MM.1S (cell line): ENCODE results near the gene PITPNM2.

ENCODE experiments used
- DNase-seq: peaks from one replicate; pipeline ENCODE4 v3.0.0-alpha.2; 2015
- H2AFZ ChIP-seq: fragments of 300-600 bp; sonication (generic); 2 replicates; pipeline ENCODE4 v1.6.0; 2016; ENCODE audit warnings: antibody characterized with exemption, low read length
- H3F3A ChIP-seq: fragments of 300-600 bp; sonication (generic); 2 replicates; pipeline ENCODE4 v1.6.1; 2016; ENCODE audit warnings: mild to moderate bottlenecking, antibody characterized with exemption, low read length, moderate library complexity, mixed read lengths; ENCODE audit not compliant: insufficient read depth
- H3K27ac ChIP-seq: fragments of 300-600 bp; sonication (generic); 2 replicates; pipeline ENCODE4 v1.5.1; 2016; ENCODE audit warnings: mild to moderate bottlenecking, low read length
- H3K27me3 ChIP-seq: fragments of 300-600 bp; sonication (generic); replicated peaks from 2 replicates; pipeline ENCODE4 v1.6.0; 2016; ENCODE audit warnings: low read length; ENCODE audit not compliant: insufficient read depth
- H3K36me3 ChIP-seq: fragments of 300-600 bp; sonication (generic); replicated peaks from 2 replicates; pipeline ENCODE4 v1.6.1; 2016; ENCODE audit warnings: mild to moderate bottlenecking, low read length, mixed read lengths; ENCODE audit not compliant: insufficient read depth
- H3K4me1 ChIP-seq: fragments of 300-600 bp; sonication (generic); 2 replicates; pipeline ENCODE4 v1.6.1; 2016; ENCODE audit warnings: low read length, mixed read lengths
- H3K4me2 ChIP-seq: fragments of 300-600 bp; sonication (generic); 2 replicates; pipeline ENCODE4 v1.6.0; 2016; ENCODE audit warnings: low read depth, low read length
- H3K4me3 ChIP-seq: fragments of 300-600 bp; sonication (generic); 2 replicates; pipeline ENCODE4 v1.5.1; 2016; ENCODE audit warnings: low read length, mixed read lengths
- H3K79me2 ChIP-seq: fragments of 300-600 bp; sonication (generic); 2 replicates; pipeline ENCODE4 v1.6.1; 2016; ENCODE audit warnings: mixed run types, low read length, mixed read lengths
- H3K9ac ChIP-seq: fragments of 300-600 bp; sonication (generic); 2 replicates; pipeline ENCODE4 v1.6.1; 2016; ENCODE audit warnings: low read length, mixed read lengths
- H3K9me2 ChIP-seq: fragments of 300-600 bp; sonication (generic); replicated peaks from 2 replicates; pipeline ENCODE4 v1.6.1; 2016; ENCODE audit warnings: mild to moderate bottlenecking, low read length, mixed read lengths; ENCODE audit not compliant: insufficient read depth
- H3K9me3 ChIP-seq: fragments of 300-600 bp; sonication (generic); replicated peaks from 2 replicates; pipeline ENCODE4 v1.6.1; 2016; ENCODE audit warnings: mild to moderate bottlenecking, low read length, mixed read lengths; ENCODE audit not compliant: insufficient read depth
- H4K20me1 ChIP-seq: fragments of 300-600 bp; sonication (generic); 2 replicates; pipeline ENCODE4 v1.6.1; 2016; ENCODE audit warnings: mild to moderate bottlenecking, low read length, moderate library complexity, mixed read lengths; ENCODE audit not compliant: insufficient read depth
- EZH2 ChIP-seq: fragments of 300-600 bp; sonication (generic); optimal IDR thresholded peaks from 2 replicates; pipeline ENCODE3; 2017; ENCODE audit warnings: low read depth, mild to moderate bottlenecking, antibody characterized with exemption, low read length, mixed read lengths
- EZH2phosphoT487 ChIP-seq: fragments of 300-600 bp; sonication (generic); IDR thresholded peaks from 2 replicates; pipeline ENCODE4 v1.6.1; 2018; ENCODE audit warnings: antibody characterized with exemption, low read length
- TF ChIP-seq, protein P1 (sequence below): fragments of 300-600 bp; sonication (generic); IDR thresholded peaks from 2 replicates; pipeline ENCODE4 v1.5.1; 2016; ENCODE audit warnings: antibody characterized with exemption, low read length, mixed read lengths

The PITPNM2 gene

DNA sequence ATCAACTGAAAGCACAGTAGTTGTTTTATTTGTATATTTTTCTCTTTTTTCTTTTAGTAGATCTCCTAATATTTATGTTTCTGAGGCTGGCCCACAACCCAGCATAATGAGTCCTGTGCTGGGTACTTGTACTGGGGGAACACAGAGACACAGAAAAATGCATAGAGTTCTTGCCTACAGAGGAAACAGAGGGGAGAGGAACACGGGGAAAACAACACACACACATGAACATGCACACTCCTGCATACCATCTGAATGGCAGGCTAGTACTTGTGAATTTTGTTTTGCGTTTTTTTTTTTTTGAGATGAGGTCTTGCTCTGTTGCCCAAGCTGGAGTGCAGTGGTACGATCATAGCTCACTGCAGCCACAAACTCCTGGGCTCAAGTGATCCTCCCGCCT, 21.3 kb downstream of the PITPNM2 start:
- Histone ChIP-seq H3F3A (0 out of 2 replicates have a peak, but pooled peaks cover 6% of the 10 kb centered on the region), H3K79me2 (no peaks in the 10 kb centered on the region), H2AFZ (no peak overlapping the region), H4K20me1 (no peaks in the 10 kb centered on the region), H3K36me3 (no peaks in the 10 kb centered on the region), H3K9me2 (no peaks in the 10 kb centered on the region), H3K4me3 (no peak overlapping the region), H3K9ac (no peak overlapping the region), H3K27me3 (no peaks in the 10 kb centered on the region), H3K9me3 (no peaks in the 10 kb centered on the region), H3K27ac (no peak overlapping the region), H3K4me1 (peaks cover 8% of the 10 kb centered on the region), H3K4me2 (no peak overlapping the region)
- no peak for DNase-seq
- TF ChIP-seq, protein P1, sequence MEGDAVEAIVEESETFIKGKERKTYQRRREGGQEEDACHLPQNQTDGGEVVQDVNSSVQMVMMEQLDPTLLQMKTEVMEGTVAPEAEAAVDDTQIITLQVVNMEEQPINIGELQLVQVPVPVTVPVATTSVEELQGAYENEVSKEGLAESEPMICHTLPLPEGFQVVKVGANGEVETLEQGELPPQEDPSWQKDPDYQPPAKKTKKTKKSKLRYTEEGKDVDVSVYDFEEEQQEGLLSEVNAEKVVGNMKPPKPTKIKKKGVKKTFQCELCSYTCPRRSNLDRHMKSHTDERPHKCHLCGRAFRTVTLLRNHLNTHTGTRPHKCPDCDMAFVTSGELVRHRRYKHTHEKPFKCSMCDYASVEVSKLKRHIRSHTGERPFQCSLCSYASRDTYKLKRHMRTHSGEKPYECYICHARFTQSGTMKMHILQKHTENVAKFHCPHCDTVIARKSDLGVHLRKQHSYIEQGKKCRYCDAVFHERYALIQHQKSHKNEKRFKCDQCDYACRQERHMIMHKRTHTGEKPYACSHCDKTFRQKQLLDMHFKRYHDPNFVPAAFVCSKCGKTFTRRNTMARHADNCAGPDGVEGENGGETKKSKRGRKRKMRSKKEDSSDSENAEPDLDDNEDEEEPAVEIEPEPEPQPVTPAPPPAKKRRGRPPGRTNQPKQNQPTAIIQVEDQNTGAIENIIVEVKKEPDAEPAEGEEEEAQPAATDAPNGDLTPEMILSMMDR: no peak
- TF ChIP-seq EZH2: no peak

DNA sequence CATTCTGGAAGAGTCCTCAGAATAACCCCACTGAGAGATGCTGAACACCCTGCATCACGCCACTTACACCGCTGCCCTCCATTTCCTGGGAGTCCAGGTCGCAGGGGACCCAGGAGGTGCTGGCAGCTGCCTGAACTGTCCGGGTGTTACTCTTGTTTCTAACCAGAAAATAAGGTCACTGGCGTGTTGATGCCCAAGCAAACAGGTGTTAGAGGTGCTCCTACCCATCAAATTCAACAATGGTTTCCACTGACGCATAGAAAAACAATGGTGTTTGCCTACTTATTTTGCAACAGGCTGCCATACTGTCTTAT, 23.8 kb downstream of the PITPNM2 start:
- Histone ChIP-seq H3K9ac (no peak overlapping the region), H3F3A (no peaks in the 10 kb centered on the region), H3K9me2 (no peaks in the 10 kb centered on the region), H3K4me3 (no peak overlapping the region), H3K9me3 (no peaks in the 10 kb centered on the region), H3K4me1 (peaks cover 8% of the 10 kb centered on the region), H3K36me3 (no peaks in the 10 kb centered on the region), H3K27ac (no peak overlapping the region), H3K27me3 (no peaks in the 10 kb centered on the region), H3K79me2 (no peaks in the 10 kb centered on the region), H3K4me2 (no peak overlapping the region), H2AFZ (no peak overlapping the region), H4K20me1 (no peaks in the 10 kb centered on the region)
- DNase-seq: no peak
- TF ChIP-seq, protein P1: no peak
- TF ChIP-seq EZH2: no peak
- no peak for TF ChIP-seq EZH2phosphoT487

DNA sequence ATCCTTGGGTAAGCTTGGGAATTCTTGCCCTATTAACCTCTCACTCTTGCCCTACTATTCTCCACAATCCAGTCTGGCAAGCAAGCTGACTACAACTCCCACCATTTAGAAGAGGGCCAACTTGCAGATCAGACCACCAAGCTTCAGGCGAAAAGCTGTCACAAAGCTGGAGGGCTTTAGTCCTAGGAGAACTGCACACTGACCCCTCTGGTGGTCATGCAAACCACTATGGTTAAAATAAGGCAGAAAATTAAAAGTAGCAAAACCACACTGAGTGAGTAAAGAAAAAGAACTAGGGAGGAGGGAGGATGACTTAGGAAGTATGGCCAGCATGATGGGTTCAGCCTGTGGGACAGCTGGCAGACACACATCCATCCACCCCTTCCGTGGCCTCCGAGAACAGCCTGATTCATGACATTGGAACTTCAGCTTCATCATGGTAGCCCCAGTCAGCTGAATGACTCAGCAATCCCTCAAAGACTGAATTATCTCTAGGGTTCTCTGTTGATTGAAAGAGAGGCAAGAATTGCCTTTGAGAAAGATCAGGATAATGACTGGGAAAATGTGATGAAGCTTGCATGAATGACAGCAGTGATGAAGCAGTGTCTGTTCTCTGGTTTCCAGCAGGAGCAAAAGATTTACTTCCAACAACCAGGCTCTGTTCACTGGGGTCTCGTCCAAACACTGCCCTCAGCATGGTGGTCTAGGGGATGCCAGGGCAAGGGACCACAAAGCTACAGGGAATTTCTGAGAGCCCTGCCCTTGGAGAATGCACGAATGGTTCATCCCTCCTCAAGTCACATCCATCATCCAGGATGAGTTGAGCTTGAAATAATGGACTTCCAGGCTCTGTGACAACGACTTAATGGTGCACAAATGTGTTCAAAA, 24.4 kb downstream of the PITPNM2 start:
- TF ChIP-seq EZH2phosphoT487 (no peak), EZH2 (no peak)
- TF ChIP-seq, protein P1: no peak
- no peaks in the 10 kb centered on the region for H3K36me3 ChIP-seq
- no peaks in the 10 kb centered on the region for H3K79me2 ChIP-seq
- H2AFZ ChIP-seq: no peak overlapping the region
- H3K27ac ChIP-seq: no peak overlapping the region
- no peaks in the 10 kb centered on the region for H3K9me3 ChIP-seq
- no peaks in the 10 kb centered on the region for H4K20me1 ChIP-seq
- H3K9ac ChIP-seq: no peak overlapping the region
- H3K4me1 ChIP-seq: peaks cover 4% of the 10 kb centered on the region
- no peaks in the 10 kb centered on the region for H3K27me3 ChIP-seq
- no peaks in the 10 kb centered on the region for H3K9me2 ChIP-seq
- no peak overlapping the region for H3K4me2 ChIP-seq
- H3K4me3 ChIP-seq: no peak overlapping the region
- no peak for DNase-seq
- no peaks in the 10 kb centered on the region for H3F3A ChIP-seq
